ENCODE measurements around the gene SMAD6. TPM values are rescaled to one million over a fixed set of nuclear protein-coding genes. Genes with fewer than 3 reads are reported as not detected.
A peak's percentile ranks its signal among the peaks of the same experiment; 100 is the strongest.
"Not testable (repeated sequence)": the region's sequence is repeated elsewhere in the genome, so short reads cannot be mapped to it uniquely, and the experiment has no call there.

The SMAD6 gene
- polyA plus RNA-seq, 1 donor: 25.4 TPM

DNA sequence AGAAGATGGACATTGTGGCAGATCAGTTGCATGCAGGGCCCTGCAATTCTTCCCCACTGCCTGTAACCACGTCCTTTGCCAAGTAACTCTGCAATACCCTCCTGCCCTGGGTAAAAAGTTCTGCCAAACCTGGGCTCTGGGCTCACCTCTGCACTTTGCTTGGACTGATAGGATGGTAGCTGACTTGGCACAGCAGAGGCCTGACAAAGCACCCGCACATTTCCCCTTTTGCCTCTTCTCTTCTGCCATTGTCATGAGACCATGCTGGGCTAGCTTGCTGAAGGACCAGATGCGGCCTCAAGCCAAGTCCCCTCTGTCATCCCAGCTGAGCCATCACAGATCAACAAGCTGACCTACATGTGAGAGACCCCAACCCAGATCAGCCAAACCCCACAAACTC, 122.4 kb downstream of the SMAD6 start:
- no peak for DNase-seq
- Histone ChIP-seq H3K9me3 (ENCODE audit: control insufficient read depth, low read depth, low read length) (no peaks in the 10 kb centered on the region), H3K4me1 (ENCODE audit: control insufficient read depth, insufficient read depth, low read length) (peaks cover 7% of the 10 kb centered on the region), H3K27ac (ENCODE audit: low read length) (no peak overlapping the region), H3K4me3 (ENCODE audit: low read length) (no peak overlapping the region), H3K36me3 (ENCODE audit: control insufficient read depth, insufficient read depth, low read length) (no peaks in the 10 kb centered on the region), H3K27me3 (ENCODE audit: control insufficient read depth, insufficient read depth, low read length) (no peaks in the 10 kb centered on the region)
- no CpG with 5 or more reads among the region's 3 CpGs for WGBS (ENCODE audit: insufficient coverage, low lambda C conversion rate)

DNA sequence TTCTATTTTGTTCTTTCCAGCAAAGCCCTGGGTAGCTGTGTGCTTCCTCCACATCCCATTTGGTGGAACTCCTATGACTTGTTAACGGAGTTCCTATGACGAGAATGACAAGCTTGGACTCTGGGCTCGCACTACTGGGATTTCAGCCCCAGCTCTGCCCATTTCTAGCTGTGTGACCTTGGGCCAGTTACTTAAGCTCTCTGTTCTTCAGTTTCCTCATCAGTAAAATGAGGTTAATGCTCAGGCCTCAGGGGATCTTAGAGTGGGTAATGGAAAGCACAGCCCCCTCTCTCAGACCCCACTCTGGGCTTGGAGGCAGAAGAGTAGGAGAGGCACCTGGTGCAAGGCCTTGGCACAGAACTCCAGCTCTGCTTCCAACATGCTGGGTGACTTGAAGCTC, 123.1 kb downstream of the SMAD6 start:
- Histone ChIP-seq H3K9me3 (ENCODE audit: control insufficient read depth, low read depth, low read length) (no peaks in the 10 kb centered on the region), H3K27me3 (ENCODE audit: control insufficient read depth, insufficient read depth, low read length) (no peaks in the 10 kb centered on the region), H3K36me3 (ENCODE audit: control insufficient read depth, insufficient read depth, low read length) (no peaks in the 10 kb centered on the region), H3K4me1 (ENCODE audit: control insufficient read depth, insufficient read depth, low read length) (peaks cover 7% of the 10 kb centered on the region), H3K4me3 (ENCODE audit: low read length) (no peak overlapping the region), H3K27ac (ENCODE audit: low read length) (no peak overlapping the region)
- 80% methylated on average over 1 of the region's 3 CpGs for WGBS (ENCODE audit: insufficient coverage, low lambda C conversion rate)
- DNase-seq: no peak

GRCh38 chr15:66825731-66826130, 123.7 kb downstream of the SMAD6 start:
- no peak for DNase-seq
- H3K9me3 ChIP-seq (ENCODE audit: control insufficient read depth, low read depth, low read length): no peaks in the 10 kb centered on the region
- H3K27ac ChIP-seq (ENCODE audit: low read length): no peak overlapping the region
- WGBS (ENCODE audit: insufficient coverage, low lambda C conversion rate): no CpG with 5 or more reads among the region's 7 CpGs
- H3K36me3 ChIP-seq (ENCODE audit: control insufficient read depth, insufficient read depth, low read length): no peaks in the 10 kb centered on the region
- no peak overlapping the region for H3K4me3 ChIP-seq (ENCODE audit: low read length)
- H3K27me3 ChIP-seq (ENCODE audit: control insufficient read depth, insufficient read depth, low read length): no peaks in the 10 kb centered on the region
- H3K4me1 ChIP-seq (ENCODE audit: control insufficient read depth, insufficient read depth, low read length): peaks cover 4% of the 10 kb centered on the region

DNA sequence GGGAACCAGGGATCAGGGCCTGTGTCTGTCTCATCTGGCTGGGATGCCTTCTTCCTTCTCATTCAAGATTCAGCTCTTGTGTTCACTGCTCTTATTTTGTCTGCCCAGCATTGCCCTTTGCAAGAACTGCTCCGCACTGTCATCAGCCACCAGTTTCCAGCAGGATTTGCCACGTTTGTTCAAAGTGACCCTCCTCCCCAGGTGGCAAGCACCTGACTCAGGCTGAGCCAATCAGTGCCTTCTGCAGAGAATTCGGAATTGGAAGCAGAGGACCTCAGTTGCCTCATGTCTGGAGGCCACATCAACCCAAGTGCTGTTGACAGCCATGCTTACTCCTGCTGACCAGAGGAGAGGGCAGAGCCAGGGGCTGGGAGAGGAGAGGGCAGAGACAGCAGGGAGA, 124.5 kb downstream of the SMAD6 start:
- H3K36me3 ChIP-seq (ENCODE audit: control insufficient read depth, insufficient read depth, low read length): no peaks in the 10 kb centered on the region

GRCh38 chr15:66827039-66827697, 125.1 kb downstream of the SMAD6 start:
- peaks cover 4% of the 10 kb centered on the region for H3K9me3 ChIP-seq (ENCODE audit: control insufficient read depth, low read depth, low read length)
- H3K4me3 ChIP-seq (ENCODE audit: low read length): no peak overlapping the region
- no peaks in the 10 kb centered on the region for H3K4me1 ChIP-seq (ENCODE audit: control insufficient read depth, insufficient read depth, low read length)
- WGBS (ENCODE audit: insufficient coverage, low lambda C conversion rate): no CpG with 5 or more reads among the region's 8 CpGs
- H3K27ac ChIP-seq (ENCODE audit: low read length): no peak overlapping the region
- DNase-seq: no peak
- H3K36me3 ChIP-seq (ENCODE audit: control insufficient read depth, insufficient read depth, low read length): no peaks in the 10 kb centered on the region
- H3K27me3 ChIP-seq (ENCODE audit: control insufficient read depth, insufficient read depth, low read length): no peaks in the 10 kb centered on the region

More for the DNA sequence above, 124.5 kb downstream of the SMAD6 start:
- H3K9me3 ChIP-seq (ENCODE audit: control insufficient read depth, low read depth, low read length): no peaks in the 10 kb centered on the region
- no peak for DNase-seq
- no peak overlapping the region for H3K27ac ChIP-seq (ENCODE audit: low read length)
- no peaks in the 10 kb centered on the region for H3K27me3 ChIP-seq (ENCODE audit: control insufficient read depth, insufficient read depth, low read length)
- no peak overlapping the region for H3K4me3 ChIP-seq (ENCODE audit: low read length)
- H3K4me1 ChIP-seq (ENCODE audit: control insufficient read depth, insufficient read depth, low read length): no peaks in the 10 kb centered on the region
- 75% methylated on average over 2 of the region's 3 CpGs for WGBS (ENCODE audit: insufficient coverage, low lambda C conversion rate)

DNA sequence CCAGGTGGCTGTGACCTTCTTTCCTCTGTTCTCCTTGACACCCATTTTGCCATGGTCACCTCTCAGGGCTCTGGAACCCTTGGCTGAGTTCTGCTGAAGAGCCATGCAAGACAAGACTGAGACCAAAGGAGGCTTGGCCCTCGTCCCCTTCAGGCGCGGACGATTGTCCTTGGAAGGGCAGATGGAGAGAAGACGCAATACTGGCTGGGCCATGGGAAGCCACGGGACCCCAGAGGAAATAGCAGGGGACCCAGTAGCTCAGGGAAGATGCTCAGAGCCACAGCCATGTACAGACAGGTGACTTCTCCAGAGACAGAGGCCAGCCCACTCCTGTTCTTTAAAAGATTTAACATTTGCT, 125.6 kb downstream of the SMAD6 start:
- Histone ChIP-seq H3K27ac (ENCODE audit: low read length) (no peak overlapping the region), H3K36me3 (ENCODE audit: control insufficient read depth, insufficient read depth, low read length) (no peaks in the 10 kb centered on the region), H3K27me3 (ENCODE audit: control insufficient read depth, insufficient read depth, low read length) (no peaks in the 10 kb centered on the region), H3K4me3 (ENCODE audit: low read length) (no peak overlapping the region), H3K4me1 (ENCODE audit: control insufficient read depth, insufficient read depth, low read length) (no peaks in the 10 kb centered on the region), H3K9me3 (ENCODE audit: control insufficient read depth, low read depth, low read length) (peaks cover 4% of the 10 kb centered on the region)
- WGBS (ENCODE audit: insufficient coverage, low lambda C conversion rate): no CpG with 5 or more reads among the region's 6 CpGs
- no peak for DNase-seq

DNA sequence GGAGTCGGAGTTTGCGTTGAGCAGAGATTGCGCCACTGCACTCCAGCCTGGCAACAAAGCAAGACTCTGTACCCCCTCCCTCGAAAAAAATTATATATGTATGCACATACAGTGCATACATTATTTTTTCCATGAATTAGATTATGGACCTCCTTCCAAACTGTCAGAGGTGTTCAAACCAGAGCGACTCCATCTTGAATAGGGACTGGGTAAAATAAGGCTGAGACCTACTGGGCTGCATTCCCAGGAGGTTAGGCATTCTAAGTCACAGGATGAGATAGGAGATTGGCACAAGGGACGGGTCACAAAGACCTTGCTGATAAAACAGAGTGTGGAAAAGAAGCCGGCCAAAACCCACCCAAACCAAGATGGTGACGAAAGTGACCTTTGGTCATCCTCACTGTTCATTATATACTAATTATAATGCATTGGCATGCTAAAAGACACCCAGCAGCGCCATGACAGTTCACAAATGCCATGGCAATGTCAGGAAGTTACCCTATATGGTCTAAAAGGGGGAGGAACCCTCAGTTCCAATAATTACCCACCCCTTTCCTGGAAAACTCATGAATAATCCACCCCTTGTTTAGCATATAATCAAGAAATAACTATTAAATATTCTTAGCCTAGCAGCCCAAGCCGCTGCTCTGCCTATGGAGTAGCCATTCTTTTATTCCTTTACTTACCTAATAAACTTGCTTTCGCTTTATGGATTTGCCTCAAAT, 126.9 kb downstream of the SMAD6 start:
- not testable (repeated sequence) for H3K27ac ChIP-seq (ENCODE audit: low read length); H3K4me1 ChIP-seq (ENCODE audit: control insufficient read depth, insufficient read depth, low read length); DNase-seq; H3K4me3 ChIP-seq (ENCODE audit: low read length); H3K9me3 ChIP-seq (ENCODE audit: control insufficient read depth, low read depth, low read length); H3K27me3 ChIP-seq (ENCODE audit: control insufficient read depth, insufficient read depth, low read length); H3K36me3 ChIP-seq (ENCODE audit: control insufficient read depth, insufficient read depth, low read length)
- WGBS (ENCODE audit: insufficient coverage, low lambda C conversion rate): 90% methylated on average over 2 of the region's 11 CpGs

DNA sequence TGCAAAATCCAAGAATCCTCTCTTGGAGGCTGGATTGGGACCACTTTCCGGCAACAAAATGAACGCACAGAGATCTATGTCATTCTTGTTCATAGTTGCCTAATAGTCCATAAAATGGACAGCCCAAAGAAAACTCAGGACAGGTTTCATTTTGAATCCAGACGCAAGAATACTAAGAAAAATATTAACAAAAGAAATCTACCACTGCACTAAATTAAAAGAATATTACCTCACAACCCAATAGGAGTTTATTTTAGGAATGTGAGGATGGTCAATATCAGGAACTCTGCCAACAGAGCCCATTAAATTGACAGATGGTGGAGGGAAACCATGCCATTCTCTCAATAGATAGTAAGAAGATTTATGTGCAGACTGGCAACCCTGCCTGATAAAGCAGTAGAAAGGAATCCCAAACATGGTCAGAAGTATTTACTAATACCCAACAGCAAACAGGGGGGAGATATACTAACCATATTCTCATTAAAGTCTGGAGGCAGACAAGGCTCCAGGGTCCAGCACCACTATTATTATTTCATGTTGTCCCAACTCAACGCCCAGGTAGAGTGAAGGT, 127.6 kb downstream of the SMAD6 start:
- Histone ChIP-seq H3K9me3 (ENCODE audit: control insufficient read depth, low read depth, low read length) (peaks cover 4% of the 10 kb centered on the region), H3K27ac (ENCODE audit: low read length) (no peak overlapping the region), H3K4me3 (ENCODE audit: low read length) (no peak overlapping the region), H3K4me1 (ENCODE audit: control insufficient read depth, insufficient read depth, low read length) (no peaks in the 10 kb centered on the region), H3K27me3 (ENCODE audit: control insufficient read depth, insufficient read depth, low read length) (no peaks in the 10 kb centered on the region), H3K36me3 (ENCODE audit: control insufficient read depth, insufficient read depth, low read length) (no peaks in the 10 kb centered on the region)
- no CpG with 5 or more reads among the region's 4 CpGs for WGBS (ENCODE audit: insufficient coverage, low lambda C conversion rate)
- no peak for DNase-seq

DNA sequence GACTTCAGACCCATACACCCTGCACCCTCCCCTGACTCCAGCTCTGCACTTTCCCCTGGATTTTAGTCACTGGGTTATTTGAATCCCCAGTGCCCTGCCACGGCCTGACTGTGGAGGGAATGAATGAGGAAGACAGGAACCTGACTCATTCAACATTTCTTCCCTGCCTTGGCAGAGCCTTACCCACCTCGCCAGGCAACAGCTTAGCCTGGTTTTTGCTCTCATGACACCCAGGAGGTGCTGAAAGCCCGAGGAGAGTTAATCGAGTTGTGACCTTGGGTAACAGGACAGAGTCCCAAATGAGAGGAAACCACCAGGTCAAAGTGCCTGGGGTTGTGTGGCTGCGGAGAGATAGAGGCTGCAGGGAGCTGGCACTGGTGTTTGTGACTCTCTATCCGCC, 128.3 kb downstream of the SMAD6 start:
- peak; percentile 31 to 59 for DNase-seq
- peaks cover 4% of the 10 kb centered on the region for H3K9me3 ChIP-seq (ENCODE audit: control insufficient read depth, low read depth, low read length)
- no peaks in the 10 kb centered on the region for H3K36me3 ChIP-seq (ENCODE audit: control insufficient read depth, insufficient read depth, low read length)
- no peak overlapping the region for H3K4me3 ChIP-seq (ENCODE audit: low read length)
- no peaks in the 10 kb centered on the region for H3K27me3 ChIP-seq (ENCODE audit: control insufficient read depth, insufficient read depth, low read length)
- H3K27ac ChIP-seq (ENCODE audit: low read length): no peak overlapping the region
- no CpG with 5 or more reads among the region's 6 CpGs for WGBS (ENCODE audit: insufficient coverage, low lambda C conversion rate)
- no peaks in the 10 kb centered on the region for H3K4me1 ChIP-seq (ENCODE audit: control insufficient read depth, insufficient read depth, low read length)

DNA sequence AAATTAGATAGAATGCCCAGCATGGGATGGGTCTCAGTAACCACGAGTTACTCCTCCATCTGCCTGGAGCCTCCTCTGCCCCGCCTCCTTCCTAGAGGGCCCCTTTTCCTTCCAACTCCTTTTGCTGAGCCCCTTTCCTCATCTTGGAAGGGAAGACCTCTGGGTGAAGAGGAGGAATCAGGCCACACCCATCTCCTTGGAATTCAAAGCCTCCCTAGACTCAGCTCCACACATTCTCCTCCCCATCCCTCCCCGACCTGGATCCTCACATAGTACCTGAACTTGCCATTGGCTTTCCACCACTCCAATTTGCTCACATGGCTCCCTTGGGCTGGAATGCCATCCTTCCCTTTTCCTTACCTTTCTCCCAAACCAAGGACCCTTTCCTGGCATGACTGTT, 128.8 kb downstream of the SMAD6 start:
- Histone ChIP-seq H3K4me1 (ENCODE audit: control insufficient read depth, insufficient read depth, low read length) (no peaks in the 10 kb centered on the region), H3K36me3 (ENCODE audit: control insufficient read depth, insufficient read depth, low read length) (no peaks in the 10 kb centered on the region), H3K27ac (ENCODE audit: low read length) (no peak overlapping the region), H3K27me3 (ENCODE audit: control insufficient read depth, insufficient read depth, low read length) (no peaks in the 10 kb centered on the region), H3K4me3 (ENCODE audit: low read length) (no peak overlapping the region), H3K9me3 (ENCODE audit: control insufficient read depth, low read depth, low read length) (peaks cover 4% of the 10 kb centered on the region)
- DNase-seq: no peak
- WGBS (ENCODE audit: insufficient coverage, low lambda C conversion rate): no CpG with 5 or more reads among the region's 3 CpGs

Data from large intestine (tissue), 3 donors.